ENCODE data around the gene UNC50. TPM values are rescaled to one million over a fixed set of nuclear protein-coding genes. Genes with fewer than 3 reads are reported as not detected.
A peak's percentile ranks its signal among the peaks of the same experiment; 100 is the strongest.

UNC50 gene
- total RNA-seq, 1 donor from 2014 or later = 43.6 TPM

DNA sequence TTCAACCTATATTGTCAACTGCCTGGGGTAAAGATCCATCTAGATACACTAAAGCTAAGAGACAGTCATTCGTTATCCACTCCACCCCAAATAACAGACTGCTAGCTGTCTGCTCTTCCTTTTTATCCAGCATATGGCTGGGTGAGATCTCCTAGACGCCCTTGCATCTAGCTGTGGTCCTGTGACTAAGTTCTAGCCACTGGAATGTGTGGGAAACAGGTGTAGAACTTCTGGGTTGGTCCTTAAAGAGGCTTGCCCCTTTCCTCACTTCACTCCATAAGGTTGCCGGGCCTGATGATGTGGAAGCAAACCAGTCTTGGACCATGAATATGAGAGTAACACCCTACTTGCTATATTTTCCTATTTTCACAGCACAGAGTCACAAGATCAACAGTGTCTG lies 3.3 kb upstream of the UNC50 start:
- DNase-seq (ENCODE audit: low spot score) = no peak
- no peak for ATAC-seq
- intact Hi-C loops (cut with DNase I) = no loop called here

DNA sequence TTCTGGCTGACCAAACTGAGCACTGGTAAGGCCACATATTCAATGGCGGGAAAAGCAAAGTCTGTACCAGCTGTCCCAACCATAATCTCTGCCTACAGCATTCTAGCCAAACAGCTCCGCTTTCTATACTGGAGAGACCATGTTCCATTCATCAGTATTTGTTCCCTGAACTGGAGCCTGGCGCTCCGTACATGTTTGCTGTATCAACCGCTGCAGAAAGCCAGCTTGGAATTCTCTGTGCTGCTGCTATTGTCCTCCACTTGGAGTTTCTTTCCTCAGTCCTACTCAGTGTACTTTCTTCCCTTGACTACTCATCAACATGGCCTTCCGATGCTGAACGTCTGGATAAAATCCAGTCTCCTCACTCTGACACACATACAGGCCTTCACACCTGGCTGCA lies 2.0 kb upstream of the UNC50 start:
- no peak for DNase-seq (ENCODE audit: low spot score)
- ATAC-seq = no peak
- intact Hi-C loops (cut with DNase I) = no loop called here

GRCh38 chr2:98607104-98607503 lies 1.3 kb upstream of the UNC50 start:
- intact Hi-C loops (cut with DNase I) = no loop called here
- ATAC-seq (no peak), DNase-seq (ENCODE audit: low spot score) (no peak)

DNA sequence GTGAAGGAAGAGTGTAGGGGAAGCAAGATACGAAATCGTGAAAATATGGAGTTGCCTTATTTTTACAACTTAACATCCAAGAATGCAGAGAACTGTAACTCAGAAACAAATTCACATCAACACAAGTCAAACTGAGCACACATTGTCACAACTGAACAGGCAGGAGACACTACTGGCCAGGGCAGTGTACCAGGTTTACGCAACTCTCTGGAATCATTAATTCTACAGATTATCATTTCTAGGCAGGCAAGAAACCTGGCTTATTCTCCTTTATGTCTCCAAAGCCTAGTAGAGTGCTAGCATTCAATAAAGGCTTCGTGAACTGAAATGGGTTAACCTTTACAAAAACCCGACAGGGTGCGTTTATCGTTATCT lies 661 bp upstream of the UNC50 start:
- ATAC-seq = peak; percentile 34
- intact Hi-C loops (cut with DNase I) = no loop called here
- no peak for DNase-seq (ENCODE audit: low spot score)

- intact Hi-C loops (cut with DNase I) = no loop called here
- DNase-seq (ENCODE audit: low spot score) (no peak), ATAC-seq (peak; percentile 51)
Measured at GRCh38 chr2:98608962-98609604, 694 bp downstream of the UNC50 start.

GRCh38 chr2:98614024-98614739 lies 5.8 kb downstream of the UNC50 start:
- no peak for DNase-seq (ENCODE audit: low spot score)
- no peak for ATAC-seq
- intact Hi-C loops (cut with DNase I) = no loop called here

- no peak for DNase-seq (ENCODE audit: low spot score)
- intact Hi-C loops (cut with DNase I) = no loop called here
- no peak for ATAC-seq
Measured at GRCh38 chr2:98615481-98615880, 7.1 kb downstream of the UNC50 start.

DNA sequence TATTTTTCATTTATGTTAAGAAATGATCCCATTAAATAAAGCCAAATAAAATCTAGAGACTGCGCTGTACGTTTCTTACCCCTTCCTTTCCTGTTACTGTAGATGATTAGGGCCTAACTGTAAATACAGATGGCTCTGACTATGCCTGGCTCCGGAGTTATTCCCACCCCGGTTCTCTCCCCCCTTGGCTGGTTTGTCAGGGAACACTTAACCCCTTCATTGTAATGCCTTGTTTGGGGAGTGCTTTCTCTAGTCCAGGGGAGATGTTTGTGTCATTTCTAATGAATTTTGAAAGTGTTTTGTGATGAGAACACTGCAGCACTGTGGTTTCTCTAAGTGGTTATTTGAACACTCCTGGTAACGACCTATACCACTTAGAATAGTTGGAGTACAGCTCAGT lies 8.8 kb downstream of the UNC50 start:
- ATAC-seq = no peak
- intact Hi-C loops (cut with DNase I) = no loop called here
- DNase-seq (ENCODE audit: low spot score) = no peak

GRCh38 chr2:98623657-98624056 lies 15.3 kb downstream of the UNC50 start:
- ATAC-seq (peak; percentile 66), DNase-seq (ENCODE audit: low spot score) (peak; percentile 74)
- intact Hi-C loops (cut with DNase I) = no loop called here

DNA sequence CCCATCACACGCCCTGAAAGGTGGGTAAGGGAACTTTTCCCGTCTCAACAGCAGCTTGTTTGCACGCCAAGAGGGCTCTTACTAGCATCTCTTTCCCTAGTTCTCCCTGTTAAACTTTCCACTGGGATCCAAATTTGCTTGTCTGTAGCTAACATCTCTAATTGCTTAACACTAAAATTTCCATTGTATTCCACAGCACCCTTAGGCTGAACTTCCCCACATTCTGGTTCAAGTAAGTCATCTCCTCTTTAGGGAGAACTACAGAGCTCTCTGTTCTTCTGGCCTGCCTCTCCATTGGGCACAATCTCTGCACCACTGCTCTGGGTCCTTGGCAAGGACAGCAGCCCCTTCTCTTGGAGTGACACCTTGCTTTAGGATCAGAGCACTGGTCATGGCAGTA lies 24.0 kb downstream of the UNC50 start:
- ATAC-seq (no peak), DNase-seq (ENCODE audit: low spot score) (no peak)
- intact Hi-C loops (cut with DNase I) = no loop called here

DNA sequence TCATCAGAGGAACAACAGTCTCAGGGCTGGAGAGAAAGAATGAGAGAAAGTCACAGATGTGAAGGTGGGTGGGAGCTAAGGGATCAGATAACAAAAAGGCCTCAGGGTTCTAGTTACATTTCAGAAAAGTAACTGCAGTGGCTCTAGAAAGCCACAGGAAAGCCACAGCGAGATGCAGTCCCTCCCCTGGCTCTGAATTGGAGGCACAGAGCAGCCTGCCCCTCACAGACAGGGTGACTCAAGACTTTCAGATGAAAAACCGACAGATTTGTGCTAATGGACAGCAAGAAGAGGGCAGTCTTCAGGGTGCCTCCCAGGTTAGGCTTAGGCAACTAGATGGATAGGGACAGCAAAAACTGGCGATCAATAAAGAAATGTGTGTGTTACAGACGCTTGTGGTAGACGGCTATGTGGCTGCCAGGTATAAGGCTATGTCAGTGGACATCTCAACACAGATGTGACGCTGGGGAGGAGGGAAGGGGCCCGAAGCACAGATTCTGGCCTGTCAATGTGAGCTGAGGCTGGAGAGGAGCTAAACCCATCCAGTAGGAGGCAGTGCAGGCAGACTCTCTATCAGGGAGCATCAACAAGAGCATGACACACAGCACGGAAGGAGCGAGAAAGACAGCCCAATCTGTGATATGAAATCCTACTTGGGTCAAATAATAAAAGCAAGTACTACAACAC lies 26.2 kb downstream of the UNC50 start:
- intact Hi-C loops (cut with DNase I) = no loop called here
- no peak for ATAC-seq
- no peak for DNase-seq (ENCODE audit: low spot score)

GRCh38 chr2:98637401-98638147 lies 29.2 kb downstream of the UNC50 start:
- DNase-seq (ENCODE audit: low spot score) (no peak), ATAC-seq (no peak)
- intact Hi-C loops (cut with DNase I) = no loop called here

DNA sequence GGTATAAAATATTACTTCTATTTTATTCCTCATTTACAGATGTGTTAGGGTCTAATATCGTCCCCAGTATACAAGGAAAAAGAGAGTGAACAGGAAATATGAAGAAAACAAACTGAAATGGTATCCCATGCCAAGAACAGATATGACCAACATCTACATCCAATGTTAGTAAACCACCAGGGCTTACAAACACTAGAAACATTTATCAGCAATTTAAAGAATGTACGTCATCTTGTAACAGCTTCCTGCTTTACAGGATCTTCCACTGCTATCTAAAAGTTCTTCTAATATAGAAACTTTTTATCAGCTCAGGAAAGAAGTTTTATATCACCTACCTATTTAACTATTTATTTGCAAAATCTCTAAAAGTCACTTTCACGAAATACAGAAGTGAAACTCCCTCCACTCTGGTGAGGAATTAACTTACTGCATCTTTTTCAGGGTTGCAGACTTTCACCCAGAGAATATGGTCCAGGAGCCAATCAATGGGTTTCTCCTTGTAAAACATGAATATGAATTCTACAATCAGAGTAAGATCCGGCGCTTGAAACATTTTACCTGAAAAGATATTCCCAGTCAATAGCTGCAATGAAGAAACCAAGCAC lies 35.2 kb downstream of the UNC50 start:
- no peak for DNase-seq (ENCODE audit: low spot score)
- no peak for ATAC-seq
- intact Hi-C loops (cut with DNase I) = no loop called here

GRCh38 chr2:98647636-98648035 lies 39.2 kb downstream of the UNC50 start:
- intact Hi-C loops (cut with DNase I) = no loop called here
- DNase-seq (ENCODE audit: low spot score) = no peak

GRCh38 chr2:98648451-98648850 lies 40.1 kb downstream of the UNC50 start:
- intact Hi-C loops (cut with DNase I) = no loop called here

More at GRCh38 chr2:98647636-98648035, 39.2 kb downstream of the UNC50 start:
- no peak for ATAC-seq

DNA sequence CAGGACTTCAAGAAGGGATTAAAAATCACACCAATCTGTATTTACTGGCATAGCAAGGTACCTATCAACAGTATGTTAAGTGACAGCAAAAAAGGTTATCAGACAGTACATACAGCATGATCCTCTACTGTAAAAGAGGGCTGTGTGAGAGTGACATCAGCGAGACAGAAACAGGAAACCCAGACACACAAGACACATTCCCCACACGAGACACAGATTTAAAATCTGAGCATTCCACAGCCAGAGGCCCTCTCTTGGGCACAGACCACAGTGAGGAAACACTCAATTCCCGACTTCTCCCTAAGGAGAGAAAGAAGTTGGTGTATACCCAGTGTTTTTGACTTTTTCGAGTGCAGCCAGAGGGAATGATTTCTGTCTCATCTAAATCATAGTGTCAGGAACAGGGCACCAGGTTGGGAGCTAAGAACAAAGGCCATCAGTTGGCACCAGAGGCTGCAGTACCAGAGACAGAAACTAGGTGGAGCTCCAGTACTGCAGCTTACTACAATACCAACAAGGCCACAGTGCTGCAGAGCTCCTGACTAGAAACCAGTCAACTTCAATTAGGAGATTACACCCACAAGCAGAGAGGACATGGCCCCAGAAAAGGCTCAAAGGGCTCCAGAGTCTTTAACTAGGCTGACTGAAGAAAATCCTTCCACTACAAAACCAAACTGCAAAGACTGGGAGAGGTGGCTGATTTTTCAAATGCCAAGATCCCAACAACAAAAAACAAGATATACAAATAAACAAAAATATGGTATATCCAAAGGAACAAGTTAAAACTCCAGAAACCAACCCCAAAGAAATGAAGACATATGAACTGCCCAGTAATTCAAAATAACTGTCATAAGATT lies 41.0 kb downstream of the UNC50 start:
- ATAC-seq (peak; percentile 87), DNase-seq (ENCODE audit: low spot score) (peak; percentile 86)
- intact Hi-C loops (cut with DNase I) = no loop called here

More at GRCh38 chr2:98648451-98648850, 40.1 kb downstream of the UNC50 start:
- no peak for ATAC-seq
- DNase-seq (ENCODE audit: low spot score) = no peak

GRCh38 chr2:98649992-98650375 lies 41.6 kb downstream of the UNC50 start:
- intact Hi-C loops (cut with DNase I) = loop anchor here (5.0 kb wide), 1 partner anchor 187 kb away; no protein-coding TSS in a partner anchor
- ATAC-seq (no peak), DNase-seq (ENCODE audit: low spot score) (no peak)

DNA sequence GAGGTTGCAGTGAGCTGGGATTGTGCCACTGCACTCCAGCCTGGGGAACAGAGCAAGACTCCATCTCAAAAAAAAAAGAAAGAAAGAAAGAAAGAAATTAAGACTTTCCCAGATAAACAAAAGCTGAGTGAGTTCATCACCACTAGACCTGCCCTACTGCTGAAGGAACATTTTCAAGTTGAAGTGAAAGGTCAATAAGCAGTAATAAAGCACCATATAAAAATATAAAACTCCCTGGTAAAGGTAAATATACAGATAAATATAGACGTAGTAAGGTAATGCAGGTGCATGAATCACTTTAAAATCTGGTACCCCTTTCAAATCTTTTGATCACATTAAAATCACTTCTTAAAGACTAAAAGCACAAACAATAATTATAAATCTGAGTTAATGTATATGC lies 42.6 kb downstream of the UNC50 start:
- ATAC-seq (no peak), DNase-seq (ENCODE audit: low spot score) (no peak)
- intact Hi-C loops (cut with DNase I) = loop anchor here (5.0 kb wide), 1 partner anchor 186 kb away; no protein-coding TSS in a partner anchor
